GM19328 (cell line): ENCODE results near the gene OXER1.

ENCODE experiments used
- ATAC-seq: cut with Tn5 transposase; IDR thresholded peaks from one replicate; pipeline ENCODE4 v1.9.1; 2021; ENCODE audit warnings: mild to moderate bottlenecking, moderate library complexity; ENCODE audit not compliant: unreplicated experiment

The OXER1 gene

GRCh38 chr2:42794271-42795046, 30.5 kb upstream of the OXER1 start:
- ATAC-seq: no peak

GRCh38 chr2:42793334-42794270, 29.7 kb upstream of the OXER1 start:
- ATAC-seq: peak; percentile 1

DNA sequence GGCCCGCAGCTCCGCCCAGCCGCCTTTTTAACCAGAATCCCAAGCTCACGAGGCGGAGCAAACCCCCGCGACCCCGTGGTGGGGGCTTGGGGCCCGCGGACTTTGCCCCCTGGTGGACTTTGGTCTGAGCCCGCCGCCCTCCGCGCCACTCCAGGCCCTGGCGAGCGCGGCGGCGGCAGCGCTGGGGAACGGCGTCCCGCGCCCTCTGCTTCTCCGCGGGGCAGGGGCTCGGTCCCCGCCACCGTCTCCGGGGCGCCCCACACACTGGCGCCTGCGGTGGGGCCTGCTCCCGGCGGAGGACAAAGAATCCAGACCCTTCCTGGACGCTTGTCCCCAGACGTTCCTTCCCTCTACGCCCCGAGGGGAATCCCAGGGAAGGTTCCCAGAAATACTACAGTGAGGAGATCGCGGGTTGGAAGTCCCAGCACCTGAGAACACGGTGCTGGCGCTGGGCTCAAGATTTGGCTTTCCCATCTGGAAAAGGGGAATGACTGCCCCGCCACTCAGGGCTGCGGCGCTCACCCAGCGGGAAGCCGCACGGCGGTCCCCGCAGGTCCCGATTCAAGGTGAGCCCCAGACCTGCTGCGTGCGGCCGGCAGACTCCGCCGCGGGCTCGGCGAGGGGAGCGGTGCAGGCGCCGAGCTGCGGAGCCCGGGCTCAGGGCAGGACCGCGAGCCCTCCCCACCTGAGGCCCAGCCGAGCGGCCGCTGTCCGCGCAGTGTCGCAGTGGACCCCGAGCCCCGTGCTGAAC, 28.8 kb upstream of the OXER1 start, which contains the start of gene HAAO:
Gene HAAO (minus strand): TSS at position 1 of the 751 bp plus-strand sequence. CDS start 47 bp downstream, outside the sequence.
- ATAC-seq: peak; percentile 32

DNA sequence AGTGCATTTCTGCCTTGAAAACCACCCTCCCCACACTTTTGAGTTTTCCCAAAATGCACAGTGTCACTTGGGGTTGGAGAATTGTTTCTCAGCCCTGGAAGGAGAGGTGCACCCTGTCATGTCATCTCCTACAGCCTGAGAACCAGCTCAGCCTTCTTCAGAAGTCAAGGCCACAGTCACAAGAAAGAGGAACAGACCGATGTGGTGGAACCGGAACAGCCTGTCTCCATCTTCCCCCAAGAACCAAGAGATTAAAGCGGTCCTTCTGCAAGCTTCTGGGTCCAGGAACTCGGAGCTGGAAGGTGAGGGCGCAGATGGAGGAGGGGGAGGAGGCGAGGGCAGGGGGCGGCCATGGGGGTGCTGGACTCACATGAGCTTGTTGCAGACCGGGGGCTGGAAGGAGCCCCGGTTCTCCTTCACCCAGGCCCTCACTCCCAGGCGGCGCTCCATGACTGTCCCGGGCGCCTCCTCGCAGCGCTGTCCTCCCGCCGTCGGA, 28.2 kb upstream of the OXER1 start:
- ATAC-seq: peak; percentile 34

DNA sequence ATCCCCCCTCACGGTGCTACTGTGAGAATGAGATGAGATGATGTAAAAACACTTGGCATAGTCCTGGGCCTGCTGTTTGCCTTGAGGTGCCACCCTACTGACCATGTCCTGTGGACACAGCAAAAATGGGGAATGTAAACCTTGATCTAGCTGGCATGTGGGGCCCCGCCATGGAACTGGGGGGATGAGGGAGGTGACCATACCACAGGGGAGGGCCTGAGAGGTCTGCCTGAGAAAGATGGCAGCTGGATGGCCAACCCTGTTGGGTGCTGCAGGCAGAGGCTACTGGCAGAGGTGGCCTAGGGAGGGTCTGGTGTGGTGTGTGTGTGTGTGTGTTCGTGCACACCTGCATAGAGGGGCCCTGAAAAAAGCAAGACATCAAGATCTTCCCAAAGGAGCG, 27.7 kb upstream of the OXER1 start:
- ATAC-seq: no peak

GRCh38 chr2:42789751-42790150, 25.8 kb upstream of the OXER1 start:
- ATAC-seq: no peak

DNA sequence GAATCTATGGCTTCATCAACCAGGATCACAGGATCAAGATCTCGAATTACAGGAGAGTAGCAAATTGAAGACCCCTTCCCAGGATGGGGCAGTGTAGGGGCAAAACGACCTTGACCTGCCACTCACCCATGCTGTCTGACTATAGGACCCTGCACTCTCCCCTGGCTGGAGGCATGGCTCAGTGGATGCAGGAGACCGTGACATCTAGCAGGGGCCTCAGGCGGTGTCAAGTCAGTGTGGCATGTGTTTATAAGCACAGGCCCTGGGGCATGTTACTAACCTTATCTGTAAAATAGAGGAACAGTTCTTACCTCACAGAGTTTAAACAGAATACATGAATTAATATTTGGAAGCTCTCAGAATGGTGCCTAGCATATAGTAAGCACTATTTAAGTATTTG, 24.9 kb upstream of the OXER1 start:
- ATAC-seq: no peak

- no peak for ATAC-seq
Measured at GRCh38 chr2:42788478-42788793, 24.5 kb upstream of the OXER1 start.

- ATAC-seq: no peak
Measured at GRCh38 chr2:42787788-42788477, 24.0 kb upstream of the OXER1 start.

DNA sequence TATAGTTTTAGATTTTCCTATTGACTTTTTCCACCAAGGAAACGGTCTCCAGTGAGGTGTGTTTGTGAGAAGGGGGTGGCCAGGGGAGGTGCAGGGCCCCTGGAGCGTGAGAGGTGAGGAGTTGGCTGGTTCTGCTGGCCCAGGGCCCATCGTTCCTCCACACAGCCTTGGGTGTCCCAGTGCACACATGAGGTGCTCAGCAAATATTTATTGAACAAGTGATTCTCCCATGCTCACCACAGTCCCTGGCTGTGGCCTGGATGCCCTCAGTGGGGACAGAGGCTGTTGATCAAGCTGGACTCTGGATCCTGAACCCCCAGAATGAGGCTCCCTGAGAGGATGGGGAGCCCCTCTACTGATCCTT, 23.5 kb upstream of the OXER1 start:
- ATAC-seq: no peak

DNA sequence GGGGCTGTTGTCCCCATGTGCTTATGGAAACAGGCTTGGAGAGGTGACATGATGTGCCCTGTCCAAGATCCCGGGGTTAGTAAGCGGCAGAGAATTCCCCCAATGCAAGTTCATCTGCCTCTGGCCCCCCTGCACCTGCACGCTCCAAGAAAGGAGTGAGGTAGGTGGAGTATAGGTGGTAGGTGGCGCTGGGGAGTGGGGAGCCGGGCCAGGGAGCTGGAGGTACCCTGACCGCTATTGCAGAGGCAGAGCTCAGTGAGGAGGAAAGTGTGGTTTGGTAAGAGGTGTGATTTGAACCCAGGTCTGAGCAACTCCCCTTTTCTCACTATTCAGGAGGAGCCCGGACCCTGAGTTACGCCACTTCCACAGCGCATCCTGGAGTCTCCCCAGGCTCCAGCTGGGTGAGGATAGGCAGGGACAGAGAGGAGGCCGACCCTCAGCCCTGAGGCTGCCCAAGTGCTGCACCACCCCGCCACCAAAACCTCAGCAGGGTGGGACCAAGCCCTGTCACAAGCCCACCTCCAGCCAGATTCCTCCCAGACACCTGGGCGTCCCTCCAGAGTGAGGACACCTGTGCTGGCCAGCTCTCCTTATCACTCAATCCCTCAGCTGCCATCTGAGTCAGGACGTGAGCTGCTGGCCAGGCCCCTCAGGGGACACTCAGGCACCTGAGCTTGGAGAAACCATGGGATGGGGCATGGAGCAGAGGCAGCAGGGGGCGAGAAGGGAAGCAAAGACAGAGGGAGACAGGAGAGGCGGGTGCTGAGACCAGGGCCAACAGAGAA, 22.8 kb upstream of the OXER1 start:
- ATAC-seq: no peak

DNA sequence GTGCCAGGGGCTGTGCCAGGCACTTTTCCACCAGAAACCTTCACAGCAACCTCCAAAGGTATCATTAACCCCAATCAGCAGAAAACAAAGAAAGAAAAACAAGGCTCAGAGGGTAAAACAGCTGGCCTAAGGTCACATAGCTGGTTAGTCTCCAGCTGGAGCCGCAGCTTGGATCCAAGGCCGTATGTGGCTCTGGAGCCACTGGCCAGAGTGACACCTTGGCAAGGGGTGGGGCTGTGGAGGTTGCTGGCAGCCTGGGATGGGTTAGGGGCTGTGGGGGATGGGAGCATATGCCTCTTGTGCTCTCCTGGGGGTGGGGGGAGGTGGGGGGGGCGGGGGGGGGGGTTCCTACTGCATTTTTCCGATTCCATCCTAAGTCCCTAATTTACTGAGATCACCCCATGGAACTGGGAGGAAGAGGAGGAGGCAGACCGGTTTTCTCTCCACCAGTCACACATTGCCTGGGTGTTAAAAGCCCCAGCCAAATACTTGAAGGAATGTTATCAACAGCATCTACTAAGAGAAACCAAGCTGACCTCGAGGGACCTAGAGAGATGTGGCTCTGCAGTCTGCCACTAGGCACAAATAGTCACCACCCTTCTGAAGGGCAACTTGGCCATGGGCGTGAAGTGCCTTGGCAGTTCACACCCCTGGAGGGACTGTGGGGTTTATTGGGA, 20.4 kb upstream of the OXER1 start:
- ATAC-seq: no peak

- ATAC-seq: no peak
Measured at GRCh38 chr2:42783511-42783910, 19.6 kb upstream of the OXER1 start.

- no peak for ATAC-seq
Measured at GRCh38 chr2:42781181-42781580, 17.2 kb upstream of the OXER1 start.

DNA sequence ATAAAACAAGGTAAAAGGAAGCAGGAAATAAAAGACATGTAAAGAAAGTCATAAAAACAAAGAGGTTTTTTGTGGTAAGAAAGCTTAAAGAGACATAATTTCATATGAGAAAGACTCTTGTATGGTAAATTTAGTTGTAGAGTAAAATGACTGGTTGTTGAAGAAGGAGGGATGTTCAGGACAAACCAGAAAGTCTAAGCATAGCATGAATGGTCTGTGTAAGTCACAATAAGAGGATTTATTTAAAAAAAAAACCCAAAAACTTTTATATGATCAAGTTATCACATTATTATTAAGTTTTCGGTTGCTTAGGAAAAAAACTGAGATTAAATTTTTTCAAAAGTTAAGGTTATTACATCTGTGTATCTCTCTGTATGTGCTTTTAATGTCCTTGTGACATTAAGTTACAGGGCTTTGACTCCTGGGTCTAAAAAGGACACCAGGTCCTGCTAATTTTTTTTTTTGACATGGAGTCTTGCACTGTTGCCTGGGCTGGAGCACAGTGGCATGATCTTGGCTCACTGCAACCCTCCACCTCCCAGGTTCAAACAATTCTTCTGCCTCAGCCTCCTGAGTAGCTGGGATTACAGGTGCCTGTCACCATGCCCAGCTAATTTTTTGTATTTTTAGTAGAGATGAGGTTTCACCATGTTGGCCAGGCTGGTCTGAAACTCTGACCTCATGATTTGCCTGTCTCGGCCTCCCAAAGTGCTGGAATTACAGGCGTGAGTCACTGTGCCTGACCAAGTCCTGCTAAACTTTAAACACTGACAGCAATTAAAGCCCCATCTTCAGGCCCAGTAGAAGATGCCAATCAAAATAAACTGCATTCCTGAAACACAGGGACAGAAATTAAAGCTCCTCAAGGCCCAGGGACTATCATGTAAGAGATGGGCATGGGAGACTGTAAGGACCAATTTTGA, 14.2 kb upstream of the OXER1 start:
- ATAC-seq: no peak

DNA sequence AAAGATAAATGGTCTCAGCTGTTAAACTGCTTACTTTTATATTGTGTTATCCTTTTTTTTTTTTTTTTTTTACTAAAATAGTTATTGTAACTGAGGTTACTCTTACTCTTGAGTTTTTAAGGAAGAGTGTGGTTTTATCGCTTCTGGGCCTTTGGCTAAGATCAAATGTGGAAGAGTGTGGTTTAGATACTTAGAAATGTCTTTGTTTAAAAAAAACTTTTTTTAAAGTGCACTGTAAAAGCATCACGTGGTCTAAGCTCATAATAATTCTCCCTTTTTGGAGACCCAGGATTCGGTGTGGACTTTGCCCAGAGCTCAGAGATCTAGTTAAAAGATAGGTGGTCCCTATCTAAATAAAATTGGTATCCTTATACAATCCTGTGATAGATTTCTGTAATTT, 11.9 kb upstream of the OXER1 start:
- ATAC-seq: no peak

DNA sequence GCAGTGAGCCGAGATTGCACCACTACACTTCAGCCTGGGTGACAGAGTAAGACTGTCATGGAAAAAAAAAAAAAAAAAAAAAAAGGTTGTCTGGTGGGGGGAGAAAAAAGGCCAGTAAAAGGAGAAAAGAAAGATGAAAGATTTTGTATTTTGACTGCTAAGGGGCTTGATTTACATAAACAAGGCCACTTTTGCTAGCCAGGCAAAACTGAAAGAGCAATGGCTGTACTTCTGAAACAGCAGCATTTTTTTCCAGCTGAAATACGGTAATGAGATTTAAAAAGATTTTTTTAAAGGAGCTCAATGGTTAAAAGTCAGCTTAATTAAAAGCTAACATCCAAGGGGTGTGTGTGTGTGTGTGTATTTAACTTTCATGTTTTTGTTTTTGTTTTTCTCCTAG, 11.3 kb upstream of the OXER1 start:
- ATAC-seq: no peak

DNA sequence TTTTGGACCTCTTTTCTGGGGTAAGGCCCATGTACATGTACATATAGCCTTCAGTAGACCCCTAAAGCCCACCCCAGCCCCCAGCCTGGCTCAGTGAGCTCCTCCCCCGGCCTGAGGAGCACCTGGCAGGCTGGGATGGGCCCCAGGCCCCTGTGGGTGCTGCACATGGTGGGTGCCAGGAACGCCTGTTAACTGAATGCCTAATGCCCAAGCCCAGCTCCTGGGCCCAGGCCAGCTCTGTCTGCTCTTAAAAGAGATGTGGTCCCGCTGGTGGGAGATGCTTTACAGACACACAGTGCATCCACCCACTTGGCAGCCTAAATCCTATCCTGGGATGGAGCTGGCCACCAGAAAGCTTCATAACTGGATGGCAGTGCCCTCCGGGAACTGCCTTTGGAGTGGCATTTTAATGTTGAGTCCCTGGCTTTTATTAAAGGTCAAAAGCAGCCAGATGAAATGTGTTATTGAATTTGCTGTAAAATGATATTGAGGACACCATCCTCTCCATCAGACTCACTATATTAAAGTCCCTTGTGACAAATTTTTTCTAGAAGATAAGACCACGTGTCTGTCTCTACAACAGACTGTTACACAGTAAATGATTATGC, 7.7 kb upstream of the OXER1 start:
- ATAC-seq: no peak
